ENCODE results near the gene ANGPTL5. TPM values are rescaled to one million over a fixed set of nuclear protein-coding genes. Genes with fewer than 3 reads are reported as not detected.

ANGPTL5 gene
- total RNA-seq, 3 donors from 2014 or later: 0.16 to 0.46 TPM; not detected in 1

DNA sequence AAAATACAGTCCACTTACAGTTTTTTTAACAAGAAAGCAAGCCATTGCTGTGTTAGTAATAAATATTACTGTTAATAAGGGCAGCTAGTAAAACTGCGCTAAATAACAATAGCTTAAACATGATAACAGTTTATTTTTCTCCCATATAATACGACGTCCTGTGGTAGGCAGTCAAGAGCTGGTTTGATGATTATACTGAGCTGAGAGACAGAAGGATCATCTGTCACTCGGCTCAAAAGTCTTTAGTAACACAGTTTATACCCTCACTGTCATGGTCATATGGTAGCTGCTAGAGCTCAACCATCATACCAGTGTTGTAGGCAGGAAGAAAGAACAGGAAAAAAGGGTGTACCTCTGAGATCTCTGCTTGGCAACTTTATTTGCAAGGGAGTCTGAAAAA lies 29.1 kb upstream of the ANGPTL5 start:
- DNase-seq: no peak

DNA sequence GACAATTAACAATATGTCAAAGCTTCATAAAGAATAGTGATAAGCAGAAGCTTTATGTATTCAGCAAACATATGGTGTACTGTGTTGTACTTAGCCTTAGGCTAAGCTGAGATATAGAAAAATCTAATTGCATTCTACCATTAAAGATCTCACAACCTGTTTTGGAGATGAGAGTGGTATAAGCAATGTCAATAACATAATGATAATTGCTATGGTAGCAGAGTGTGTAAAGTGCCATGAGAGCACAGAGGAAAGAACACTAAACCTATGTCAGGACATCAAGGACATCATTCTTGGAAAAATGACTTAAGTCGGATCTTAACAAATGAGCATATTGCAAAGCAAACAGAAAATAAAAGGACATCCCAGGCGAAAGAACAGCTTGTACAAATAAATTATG lies 28.6 kb upstream of the ANGPTL5 start:
- Histone ChIP-seq H3K9me3 (no peaks in the 10 kb centered on the region), H3K36me3 (ENCODE audit: low read depth) (no peaks in the 10 kb centered on the region), H3K4me3 (no peak overlapping the region), H3K4me1 (ENCODE audit: low read depth) (no peaks in the 10 kb centered on the region)
- TF ChIP-seq, protein P1, sequence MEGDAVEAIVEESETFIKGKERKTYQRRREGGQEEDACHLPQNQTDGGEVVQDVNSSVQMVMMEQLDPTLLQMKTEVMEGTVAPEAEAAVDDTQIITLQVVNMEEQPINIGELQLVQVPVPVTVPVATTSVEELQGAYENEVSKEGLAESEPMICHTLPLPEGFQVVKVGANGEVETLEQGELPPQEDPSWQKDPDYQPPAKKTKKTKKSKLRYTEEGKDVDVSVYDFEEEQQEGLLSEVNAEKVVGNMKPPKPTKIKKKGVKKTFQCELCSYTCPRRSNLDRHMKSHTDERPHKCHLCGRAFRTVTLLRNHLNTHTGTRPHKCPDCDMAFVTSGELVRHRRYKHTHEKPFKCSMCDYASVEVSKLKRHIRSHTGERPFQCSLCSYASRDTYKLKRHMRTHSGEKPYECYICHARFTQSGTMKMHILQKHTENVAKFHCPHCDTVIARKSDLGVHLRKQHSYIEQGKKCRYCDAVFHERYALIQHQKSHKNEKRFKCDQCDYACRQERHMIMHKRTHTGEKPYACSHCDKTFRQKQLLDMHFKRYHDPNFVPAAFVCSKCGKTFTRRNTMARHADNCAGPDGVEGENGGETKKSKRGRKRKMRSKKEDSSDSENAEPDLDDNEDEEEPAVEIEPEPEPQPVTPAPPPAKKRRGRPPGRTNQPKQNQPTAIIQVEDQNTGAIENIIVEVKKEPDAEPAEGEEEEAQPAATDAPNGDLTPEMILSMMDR (IDR thresholded peaks at IDR 0.05): no peak
- DNase-seq (no peak), ATAC-seq (peak; percentile 45)
- intact Hi-C loops (cut with DNase I, micrococcal nuclease): loop anchor here in 1 of 2 donors (10.0 kb wide), 1 partner anchor 80 kb away; no protein-coding TSS in a partner anchor

More for the DNA sequence above, 29.1 kb upstream of the ANGPTL5 start:
- Histone ChIP-seq H3K36me3 (ENCODE audit: low read depth) (no peaks in the 10 kb centered on the region), H3K4me1 (ENCODE audit: low read depth) (no peaks in the 10 kb centered on the region), H3K4me3 (no peak overlapping the region), H3K9me3 (no peaks in the 10 kb centered on the region)
- intact Hi-C loops (cut with DNase I, micrococcal nuclease): loop anchor here in 1 of 2 donors (10.0 kb wide), 1 partner anchor 81 kb away; no protein-coding TSS in a partner anchor
- ATAC-seq: no peak
- TF ChIP-seq, protein P1 (IDR thresholded peaks at IDR 0.05): no peak

DNA sequence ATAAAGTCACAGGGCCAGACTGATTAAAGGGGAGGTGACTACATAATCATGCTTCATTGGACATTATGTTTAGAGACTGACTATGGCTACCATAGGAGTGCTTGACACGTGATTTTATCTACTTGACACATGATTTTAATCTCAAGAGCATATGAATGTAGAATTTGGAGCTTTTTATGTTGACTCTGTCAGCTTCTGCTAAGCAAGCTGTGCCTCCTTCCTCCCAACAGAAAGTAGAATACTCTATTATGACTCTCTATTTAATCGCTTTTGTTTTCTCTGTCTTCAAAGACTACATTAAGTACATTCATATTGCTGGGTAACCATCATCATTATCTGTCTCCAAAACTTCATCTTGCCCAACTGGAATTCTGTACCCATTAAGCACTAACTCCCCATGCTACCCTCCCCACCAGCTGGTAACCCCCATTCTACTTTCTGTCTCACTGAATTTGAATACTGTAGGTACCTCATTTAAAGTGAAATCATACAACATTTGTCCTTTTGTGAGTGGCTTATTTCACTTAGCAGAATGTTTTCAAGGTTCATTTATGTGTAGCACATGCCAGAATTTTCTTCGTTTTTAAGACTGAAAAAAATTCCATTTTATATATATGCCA lies 24.7 kb upstream of the ANGPTL5 start:
- Histone ChIP-seq H3K4me3 (no peak overlapping the region), H3K36me3 (ENCODE audit: low read depth) (no peaks in the 10 kb centered on the region), H3K9me3 (no peaks in the 10 kb centered on the region), H3K4me1 (ENCODE audit: low read depth) (no peaks in the 10 kb centered on the region)
- ATAC-seq (no peak), DNase-seq (no peak)
- TF ChIP-seq, protein P1 (IDR thresholded peaks at IDR 0.05): no peak
- intact Hi-C loops (cut with DNase I, micrococcal nuclease): loop anchor here in 1 of 2 donors (10.0 kb wide), 1 partner anchor 76 kb away; no protein-coding TSS in a partner anchor

DNA sequence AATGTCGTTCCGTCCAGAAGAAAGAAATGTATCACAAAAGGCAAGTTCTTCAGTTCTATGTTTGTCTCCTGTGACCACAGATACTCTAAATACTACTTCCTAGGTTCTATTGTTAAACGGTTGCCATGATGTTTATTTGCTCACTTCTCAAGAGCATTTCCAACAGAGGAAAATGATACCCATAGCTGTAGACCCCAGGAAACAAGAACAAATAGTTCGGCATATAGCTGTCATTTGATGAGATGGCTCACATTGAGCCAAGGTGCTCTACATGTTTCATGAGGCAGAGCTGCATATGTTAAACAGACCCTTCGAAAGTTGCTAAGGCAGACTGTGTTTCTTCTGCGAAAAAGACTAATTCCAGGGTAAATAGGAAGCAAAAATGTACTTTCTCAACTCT lies 15.4 kb upstream of the ANGPTL5 start:
- Histone ChIP-seq H3K36me3 (ENCODE audit: low read depth) (no peaks in the 10 kb centered on the region), H3K4me3 (no peak overlapping the region), H3K9me3 (no peaks in the 10 kb centered on the region), H3K4me1 (ENCODE audit: low read depth) (no peaks in the 10 kb centered on the region)
- ATAC-seq: no peak
- TF ChIP-seq, protein P1 (IDR thresholded peaks at IDR 0.05): no peak
- no peak for DNase-seq
- intact Hi-C loops (cut with DNase I, micrococcal nuclease): no loop called here

DNA sequence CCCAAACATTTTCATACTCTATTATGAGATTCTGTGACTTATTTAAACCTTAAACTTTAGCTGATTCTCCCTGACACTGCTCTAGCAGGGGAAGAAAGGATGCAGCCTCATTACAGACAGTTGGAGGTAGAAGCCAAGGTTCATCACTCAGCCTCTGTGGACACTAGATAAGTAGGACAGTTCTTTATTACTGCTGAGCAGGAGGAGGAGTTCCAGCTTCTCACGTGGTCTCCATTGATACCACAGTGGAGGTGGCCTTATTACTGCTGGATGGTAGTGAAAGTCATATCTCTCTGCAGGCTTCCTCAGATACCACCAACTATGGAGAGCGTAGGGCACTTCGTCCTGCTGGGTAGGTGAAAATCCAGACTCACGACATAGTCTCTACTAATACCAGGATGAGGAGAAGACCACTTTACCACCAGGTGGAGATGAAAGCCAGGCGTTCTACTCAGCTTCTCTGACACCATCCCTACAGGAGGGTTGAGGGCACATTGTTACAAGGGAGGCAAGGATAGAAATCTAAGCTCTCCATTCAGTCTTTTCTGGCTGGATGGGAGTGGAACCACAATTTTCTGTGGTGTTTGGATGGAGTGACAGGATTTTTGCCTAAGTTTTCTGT lies 13.1 kb upstream of the ANGPTL5 start:
- TF ChIP-seq, protein P1 (IDR thresholded peaks at IDR 0.05): no peak
- no peak for DNase-seq
- no peak overlapping the region for H3K4me3 ChIP-seq
- no peaks in the 10 kb centered on the region for H3K9me3 ChIP-seq
- ATAC-seq: no peak
- no peaks in the 10 kb centered on the region for H3K36me3 ChIP-seq (ENCODE audit: low read depth)
- H3K4me1 ChIP-seq (ENCODE audit: low read depth): no peaks in the 10 kb centered on the region
- intact Hi-C loops (cut with DNase I, micrococcal nuclease): no loop called here

All from mucosa of descending colon (tissue), 3 donors.